GM12873 (cell line): ENCODE measurements around the gene FAM186B.

Experiments used
- TF ChIP-seq, protein P1 (sequence below): IDR thresholded peaks from 2 replicates; pipeline ENCODE4 v1.5.1; 2012; ENCODE audit warnings: low read depth, mild to moderate bottlenecking, moderate library complexity, low read length, control low read depth; ENCODE audit not compliant: insufficient read depth; ENCODE audit errors: missing control alignments

The FAM186B gene

DNA sequence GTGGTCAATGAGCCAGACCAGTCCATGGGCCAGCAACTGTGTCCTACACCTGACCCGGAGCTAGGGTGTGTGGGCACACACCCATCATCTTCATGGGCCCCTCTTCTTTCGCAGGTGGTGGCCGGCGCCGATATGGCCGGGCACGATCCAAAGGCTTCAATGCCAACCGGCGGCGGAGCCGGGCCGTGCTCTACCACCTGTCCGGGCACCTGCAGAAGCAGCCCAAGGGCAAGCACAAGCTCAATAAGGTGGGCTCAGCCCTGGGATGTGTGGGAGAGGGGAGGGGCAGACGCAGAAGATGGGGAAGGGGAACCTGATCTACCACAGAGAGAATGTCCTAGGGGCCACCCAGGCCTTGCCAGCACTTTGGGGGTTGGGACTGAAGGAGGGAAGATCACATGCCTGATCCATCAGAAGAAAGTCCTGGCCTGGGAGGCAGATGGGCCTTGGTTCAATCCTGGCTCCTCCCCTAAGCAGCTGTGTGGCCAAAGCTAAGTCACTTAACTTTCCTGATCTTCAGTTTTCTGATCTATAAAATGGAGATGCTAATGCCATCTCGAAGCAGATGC lies 62.8 kb downstream of the FAM186B start:
- TF ChIP-seq, protein P1, sequence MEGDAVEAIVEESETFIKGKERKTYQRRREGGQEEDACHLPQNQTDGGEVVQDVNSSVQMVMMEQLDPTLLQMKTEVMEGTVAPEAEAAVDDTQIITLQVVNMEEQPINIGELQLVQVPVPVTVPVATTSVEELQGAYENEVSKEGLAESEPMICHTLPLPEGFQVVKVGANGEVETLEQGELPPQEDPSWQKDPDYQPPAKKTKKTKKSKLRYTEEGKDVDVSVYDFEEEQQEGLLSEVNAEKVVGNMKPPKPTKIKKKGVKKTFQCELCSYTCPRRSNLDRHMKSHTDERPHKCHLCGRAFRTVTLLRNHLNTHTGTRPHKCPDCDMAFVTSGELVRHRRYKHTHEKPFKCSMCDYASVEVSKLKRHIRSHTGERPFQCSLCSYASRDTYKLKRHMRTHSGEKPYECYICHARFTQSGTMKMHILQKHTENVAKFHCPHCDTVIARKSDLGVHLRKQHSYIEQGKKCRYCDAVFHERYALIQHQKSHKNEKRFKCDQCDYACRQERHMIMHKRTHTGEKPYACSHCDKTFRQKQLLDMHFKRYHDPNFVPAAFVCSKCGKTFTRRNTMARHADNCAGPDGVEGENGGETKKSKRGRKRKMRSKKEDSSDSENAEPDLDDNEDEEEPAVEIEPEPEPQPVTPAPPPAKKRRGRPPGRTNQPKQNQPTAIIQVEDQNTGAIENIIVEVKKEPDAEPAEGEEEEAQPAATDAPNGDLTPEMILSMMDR, result no peak

GRCh38 chr12:49541911-49542505 lies 63.4 kb downstream of the FAM186B start:
- TF ChIP-seq, protein P1, result no peak

- TF ChIP-seq, protein P1, result no peak
Measured at GRCh38 chr12:49541140-49541861, 64.1 kb downstream of the FAM186B start.

DNA sequence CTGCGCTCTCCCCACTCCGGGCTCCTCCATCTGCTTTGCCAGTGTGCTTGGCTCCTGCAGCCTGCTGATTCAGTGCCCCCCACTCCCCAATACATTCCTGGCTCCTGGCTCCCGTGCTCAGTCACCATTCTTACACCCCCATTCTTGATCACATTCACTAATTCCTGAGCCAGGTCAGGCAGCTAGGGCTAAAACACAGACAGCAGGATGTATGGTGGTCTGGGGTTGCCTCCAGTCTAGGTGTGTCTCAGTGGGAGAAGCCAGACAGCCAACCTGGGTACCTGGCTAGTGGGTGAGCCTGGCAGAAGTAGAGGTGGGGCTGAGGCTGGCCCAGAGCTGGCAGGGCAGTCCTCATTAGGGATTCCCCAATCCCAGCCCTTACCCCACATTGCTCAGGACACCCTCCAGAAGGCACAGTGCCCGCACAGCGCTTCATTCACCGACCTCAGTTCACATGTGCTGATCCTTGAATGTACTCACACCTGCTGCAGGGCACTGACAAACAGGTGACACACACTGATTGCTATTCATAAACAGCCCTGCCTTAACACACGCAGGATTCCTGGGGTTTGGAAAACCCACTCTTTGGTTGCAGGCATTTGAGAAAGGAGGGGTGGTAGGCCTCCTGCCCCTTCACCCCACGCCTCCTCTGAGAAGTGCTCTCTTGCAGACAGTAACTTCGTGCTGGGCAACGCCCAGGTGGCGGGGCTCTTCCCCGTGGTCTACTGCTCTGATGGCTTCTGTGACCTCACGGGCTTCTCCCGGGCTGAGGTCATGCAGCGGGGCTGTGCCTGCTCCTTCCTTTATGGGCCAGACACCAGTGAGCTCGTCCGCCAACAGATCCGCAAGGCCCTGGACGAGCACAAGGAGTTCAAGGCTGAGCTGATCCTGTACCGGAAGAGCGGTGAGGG lies 65.0 kb downstream of the FAM186B start:
- TF ChIP-seq, protein P1, result no peak

GRCh38 chr12:49539406-49540228 lies 65.8 kb downstream of the FAM186B start:
- TF ChIP-seq, protein P1, result no peak

- TF ChIP-seq, protein P1, result no peak
Measured at GRCh38 chr12:49538510-49539403, 66.7 kb downstream of the FAM186B start, which contains the start of gene KCNH3. Gene KCNH3, plus strand, starts transcription at chr12:49539030. Its CDS starts 387 bp downstream, at chr12:49539417.
